GM19455 (cell line): ENCODE data around the gene FBF1.
A peak's percentile ranks its signal among the peaks of the same experiment; 100 is the strongest.
"Not testable (repeated sequence)": the region's sequence is repeated elsewhere in the genome, so short reads cannot be mapped to it uniquely, and the experiment has no call there.

Source experiments
- ATAC-seq: cut with Tn5 transposase; IDR thresholded peaks from one replicate; pipeline ENCODE4 v1.9.1; 2021; ENCODE audit not compliant: unreplicated experiment

The FBF1 gene

GRCh38 chr17:75876938-75877751, 63.7 kb downstream of the FBF1 start:
- ATAC-seq: no peak

GRCh38 chr17:75876190-75876937, 64.5 kb downstream of the FBF1 start:
- no peak for ATAC-seq

- no peak for ATAC-seq
Observed at GRCh38 chr17:75875940-75876189, 65.0 kb downstream of the FBF1 start.

- no peak for ATAC-seq
Observed at GRCh38 chr17:75875182-75875939, 65.5 kb downstream of the FBF1 start.

GRCh38 chr17:75874323-75875181, 66.3 kb downstream of the FBF1 start:
- no peak for ATAC-seq

DNA sequence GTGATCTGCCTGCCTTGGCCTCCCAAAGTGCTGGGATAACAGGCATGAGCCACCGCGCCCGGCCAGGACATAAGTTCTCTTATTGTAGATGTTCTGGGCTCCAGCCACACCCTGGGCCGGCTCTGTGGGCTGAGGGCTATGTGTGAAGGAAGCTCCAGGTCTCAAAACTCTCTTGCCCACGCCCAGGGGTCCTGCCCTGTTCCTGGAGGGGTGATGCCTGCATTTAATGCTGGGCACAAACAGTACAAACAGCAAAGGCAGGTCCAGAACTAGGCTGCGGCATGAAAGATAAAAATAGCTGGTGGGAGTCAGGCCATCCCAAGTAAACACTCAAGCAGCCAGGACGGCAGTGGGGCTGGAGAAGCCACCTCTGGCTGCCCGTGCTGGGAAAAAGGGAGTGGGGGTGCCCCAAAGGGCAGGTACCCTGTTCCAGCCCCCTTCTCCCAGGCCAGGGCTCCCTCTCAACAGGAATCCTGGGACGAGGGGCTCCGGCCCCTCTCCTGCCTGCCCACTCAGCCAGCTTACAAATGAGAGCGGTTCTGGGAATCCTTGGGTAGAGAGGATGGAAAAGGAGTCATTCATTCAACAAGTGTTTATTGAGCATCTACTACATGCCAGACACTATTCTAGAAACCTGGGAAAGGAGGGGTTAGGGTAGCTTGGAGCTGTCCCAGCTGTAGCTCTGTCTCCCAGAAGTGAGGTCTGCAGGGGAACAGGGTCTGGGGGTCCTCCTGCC, 67.1 kb downstream of the FBF1 start:
- no peak for ATAC-seq

DNA sequence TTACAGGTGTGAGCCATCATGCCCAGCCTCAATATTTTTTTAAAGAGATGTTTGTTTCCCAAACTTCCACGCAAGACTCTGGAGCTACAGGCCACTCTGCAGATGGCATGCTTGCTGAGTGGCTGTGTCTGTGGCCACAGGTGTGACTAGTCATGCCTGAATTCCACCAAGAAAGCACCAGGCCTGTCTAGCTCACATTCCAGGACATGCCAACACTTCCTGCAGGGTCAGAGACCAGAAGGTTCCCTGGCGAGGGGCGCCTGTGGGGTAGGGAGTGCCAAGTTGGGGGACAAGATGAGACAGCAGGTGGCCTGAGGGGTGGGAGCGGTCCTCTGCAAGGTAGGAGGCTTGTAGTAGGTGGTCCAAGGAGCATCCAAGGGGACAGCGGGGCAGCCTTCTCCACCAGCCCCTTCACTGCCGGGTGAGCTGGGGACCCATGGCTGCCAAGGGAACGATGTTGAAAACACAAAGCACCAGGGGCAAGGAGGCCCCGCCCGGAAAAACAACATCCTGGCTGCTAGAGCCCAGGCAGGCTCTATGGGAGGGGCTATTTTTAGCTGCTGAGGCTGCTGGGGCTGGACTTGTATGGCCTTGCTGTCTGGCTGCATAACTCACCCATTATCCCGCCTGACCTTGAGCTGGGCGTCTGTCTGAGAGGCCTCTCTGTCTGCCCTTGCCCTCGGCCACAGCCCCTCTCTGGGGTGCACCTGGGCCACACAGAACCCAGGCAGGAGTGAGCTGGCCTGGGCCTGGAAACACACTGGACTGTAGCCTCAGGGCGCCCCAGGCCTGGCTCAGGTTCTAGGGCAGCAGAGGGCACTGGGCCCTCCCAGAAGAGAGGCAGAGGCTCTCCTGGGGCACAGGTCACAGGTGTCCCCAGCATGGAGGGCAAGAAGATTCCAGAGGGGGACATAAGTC, 68.1 kb downstream of the FBF1 start:
- ATAC-seq: no peak

GRCh38 chr17:75870228-75870627, 70.6 kb downstream of the FBF1 start:
- ATAC-seq: not testable (repeated sequence)

- ATAC-seq: no peak
Observed at GRCh38 chr17:75869282-75870141, 71.3 kb downstream of the FBF1 start.

DNA sequence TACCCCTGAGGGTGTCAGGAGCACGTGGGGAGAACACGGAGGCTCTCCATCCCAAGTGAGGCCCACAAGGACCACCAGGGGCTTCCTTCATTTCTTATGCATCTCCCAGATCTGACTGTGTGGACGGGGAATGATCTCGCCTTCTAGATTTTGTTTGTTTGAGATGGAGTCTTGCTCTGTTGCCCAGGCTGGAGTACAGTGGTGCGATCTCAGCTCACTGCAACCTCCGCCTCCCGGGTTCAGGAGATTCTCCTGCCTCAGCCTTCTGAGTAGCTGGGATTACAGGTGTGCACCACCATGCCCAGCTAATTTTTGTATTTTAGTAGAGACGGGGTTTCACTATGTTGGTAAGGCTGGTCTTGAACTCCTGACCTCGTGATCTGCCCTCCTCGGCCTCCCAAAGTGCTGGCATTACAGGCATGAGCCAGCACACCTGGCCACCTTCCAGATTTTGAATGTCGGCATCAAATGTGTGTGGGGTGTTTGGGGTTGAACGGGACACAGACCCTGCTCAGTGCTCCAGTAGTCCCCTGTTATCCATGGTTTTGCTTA, 72.0 kb downstream of the FBF1 start:
- not testable (repeated sequence) for ATAC-seq

DNA sequence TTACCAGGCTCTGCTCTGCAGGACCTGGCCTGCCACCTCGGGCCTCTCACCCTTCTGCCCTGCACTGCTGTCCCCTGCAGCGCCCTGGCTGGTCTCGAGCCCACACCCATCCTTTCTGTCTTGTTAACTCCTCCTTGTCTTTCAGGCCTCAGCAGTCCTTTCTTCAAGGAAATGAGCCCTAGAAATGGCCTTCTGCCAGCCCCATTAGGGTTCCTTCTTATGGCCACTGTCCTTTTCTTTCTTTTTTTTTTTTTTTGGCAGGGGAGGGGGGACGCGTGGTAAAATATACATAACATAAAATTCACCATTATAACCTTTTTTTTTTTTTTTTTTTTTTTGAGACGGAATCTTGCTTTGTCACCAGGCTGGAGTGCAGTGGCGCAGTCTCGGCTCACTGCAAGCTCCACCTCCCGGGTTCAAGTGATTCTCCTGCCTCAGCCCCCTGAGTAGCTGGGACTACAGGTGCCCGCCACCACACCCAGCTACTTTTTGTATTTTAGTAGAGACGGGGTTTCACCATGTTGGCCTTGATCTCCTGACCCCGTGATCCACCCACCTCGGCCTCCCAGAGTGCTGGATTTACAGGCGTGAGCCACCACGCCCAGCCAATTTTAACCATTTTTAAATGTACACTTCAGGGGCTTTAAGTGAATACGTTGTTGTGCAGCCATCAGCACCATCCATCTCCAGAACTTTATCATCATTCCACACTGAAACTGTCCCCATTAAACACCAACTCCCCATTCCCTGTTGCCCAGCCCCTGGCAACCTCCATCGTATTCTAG, 75.2 kb downstream of the FBF1 start:
- not testable (repeated sequence) for ATAC-seq

DNA sequence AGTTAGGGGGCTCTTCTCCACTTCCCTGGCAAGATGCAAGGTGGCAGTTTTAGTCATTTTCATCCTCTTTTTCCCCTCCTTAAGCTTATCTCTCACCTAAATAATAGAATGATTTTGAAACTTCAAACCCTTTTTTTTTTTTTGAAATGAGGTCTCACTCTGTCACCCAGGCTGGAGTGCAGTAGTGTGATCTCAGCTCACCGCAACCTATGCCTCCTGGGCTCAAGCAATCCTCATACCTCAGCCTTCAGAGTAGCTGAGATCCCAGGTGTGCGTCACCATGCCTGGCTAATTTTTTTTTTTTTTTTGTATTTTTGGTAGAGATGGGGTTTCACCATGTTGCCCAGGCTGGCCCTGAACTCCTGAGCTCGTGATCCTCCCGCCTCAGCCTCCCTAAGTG, 76.0 kb downstream of the FBF1 start:
- peak; percentile 36 for ATAC-seq

DNA sequence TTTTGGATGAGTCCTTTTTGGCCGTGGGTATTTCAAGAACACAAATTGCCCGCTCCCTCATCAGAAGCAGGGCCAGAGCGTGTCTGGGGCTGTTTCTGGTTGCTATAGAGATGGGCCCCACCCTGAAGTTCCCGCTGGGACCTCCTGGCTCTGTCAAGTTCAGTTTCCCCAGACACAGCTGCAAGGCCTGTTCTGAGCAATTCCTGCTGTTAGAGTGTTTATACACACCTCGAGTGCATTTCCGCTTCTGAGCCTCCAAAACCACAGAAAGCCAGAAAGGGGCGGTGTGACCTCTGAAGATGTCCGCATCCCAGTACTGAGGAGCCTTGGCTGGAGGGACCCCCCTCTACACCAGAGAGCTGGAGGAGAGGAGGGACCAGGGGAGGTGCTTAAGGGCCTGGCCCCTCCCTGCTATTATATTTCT, 76.4 kb downstream of the FBF1 start:
- peak; percentile 83 for ATAC-seq

- ATAC-seq: no peak
Observed at GRCh38 chr17:75861927-75862317, 78.9 kb downstream of the FBF1 start.
